ENCODE measurements around the gene ATN1.

DNA sequence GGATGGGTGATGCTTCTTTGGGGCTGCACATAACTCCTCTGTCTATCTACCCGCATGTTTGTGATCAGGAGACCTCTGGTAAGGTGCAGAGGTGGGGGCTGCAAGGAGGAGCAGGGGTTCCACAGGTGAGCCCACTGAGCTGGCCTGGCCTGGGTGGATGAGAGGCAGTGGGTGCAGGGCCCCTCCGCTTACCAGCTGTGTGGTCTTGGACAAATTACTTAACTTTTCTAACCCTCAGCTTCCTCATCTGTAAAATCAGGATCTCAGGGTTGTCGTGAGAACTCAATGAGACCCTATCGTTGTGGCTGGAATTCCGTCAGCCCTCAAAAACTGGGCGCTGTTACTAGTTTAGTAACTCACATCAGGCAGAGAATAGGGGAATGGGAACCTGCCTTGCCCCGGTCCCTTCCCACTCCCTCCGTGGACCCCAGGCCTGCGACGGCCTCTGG, 30.9 kb downstream of the ATN1 start:
- TF ChIP-seq, protein P1, sequence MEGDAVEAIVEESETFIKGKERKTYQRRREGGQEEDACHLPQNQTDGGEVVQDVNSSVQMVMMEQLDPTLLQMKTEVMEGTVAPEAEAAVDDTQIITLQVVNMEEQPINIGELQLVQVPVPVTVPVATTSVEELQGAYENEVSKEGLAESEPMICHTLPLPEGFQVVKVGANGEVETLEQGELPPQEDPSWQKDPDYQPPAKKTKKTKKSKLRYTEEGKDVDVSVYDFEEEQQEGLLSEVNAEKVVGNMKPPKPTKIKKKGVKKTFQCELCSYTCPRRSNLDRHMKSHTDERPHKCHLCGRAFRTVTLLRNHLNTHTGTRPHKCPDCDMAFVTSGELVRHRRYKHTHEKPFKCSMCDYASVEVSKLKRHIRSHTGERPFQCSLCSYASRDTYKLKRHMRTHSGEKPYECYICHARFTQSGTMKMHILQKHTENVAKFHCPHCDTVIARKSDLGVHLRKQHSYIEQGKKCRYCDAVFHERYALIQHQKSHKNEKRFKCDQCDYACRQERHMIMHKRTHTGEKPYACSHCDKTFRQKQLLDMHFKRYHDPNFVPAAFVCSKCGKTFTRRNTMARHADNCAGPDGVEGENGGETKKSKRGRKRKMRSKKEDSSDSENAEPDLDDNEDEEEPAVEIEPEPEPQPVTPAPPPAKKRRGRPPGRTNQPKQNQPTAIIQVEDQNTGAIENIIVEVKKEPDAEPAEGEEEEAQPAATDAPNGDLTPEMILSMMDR (IDR thresholded peaks at IDR 0.05 in 8 of 11, conservative IDR thresholded peaks at IDR 0.05 in 3 of 11) = no peak
- TF ChIP-seq POLR2A (IDR thresholded peaks at IDR 0.05) (no peak), POLR2AphosphoS5 (IDR thresholded peaks at IDR 0.05) (no peak)

Data from spleen (tissue), 7 donors.